ENCODE data around the gene VPS8.
A peak's percentile ranks its signal among the peaks of the same experiment; 100 is the strongest.

The VPS8 gene

GRCh38 chr3:184874709-184875644 lies 63.0 kb downstream of the VPS8 start:
- peak; percentile 84 for ATAC-seq
- TF ChIP-seq ZFP30 (CRISPR knock-in tag; IDR thresholded peaks at IDR 0.05) (no peak), PPARA (CRISPR knock-in tag; IDR thresholded peaks at IDR 0.05; ENCODE audit: borderline replicate concordance) (no peak), ESRRG (CRISPR knock-in tag; IDR thresholded peaks at IDR 0.05) (no peak), RARB (CRISPR knock-in tag; IDR thresholded peaks at IDR 0.05) (no peak), ISL1 (CRISPR knock-in tag; IDR thresholded peaks at IDR 0.05) (peak; percentile 61; the same call in 1 of the 2 replicates), TOX (CRISPR knock-in tag; IDR thresholded peaks at IDR 0.05; ENCODE audit: borderline replicate concordance) (no peak), CSRNP3 (CRISPR knock-in tag; IDR thresholded peaks at IDR 0.05) (no peak), CREB5 (CRISPR knock-in tag; IDR thresholded peaks at IDR 0.05; ENCODE audit: low read depth) (no peak)

GRCh38 chr3:184880276-184881019 lies 68.5 kb downstream of the VPS8 start:
- ATAC-seq, result no peak
- TF ChIP-seq ZC3H10 (CRISPR knock-in tag; IDR thresholded peaks at IDR 0.05), result no peak
- TF ChIP-seq ISL1 (CRISPR knock-in tag; IDR thresholded peaks at IDR 0.05), result no peak
- no peak for TF ChIP-seq ZNF8 (CRISPR knock-in tag; IDR thresholded peaks at IDR 0.05)
- TF ChIP-seq GLIS3 (CRISPR knock-in tag; IDR thresholded peaks at IDR 0.05), result no peak
- no peak for TF ChIP-seq PPARA (CRISPR knock-in tag; IDR thresholded peaks at IDR 0.05; ENCODE audit: borderline replicate concordance)
- no peak for TF ChIP-seq ARNTL (CRISPR knock-in tag; IDR thresholded peaks at IDR 0.05; ENCODE audit: borderline replicate concordance, low read depth)
- no peak for TF ChIP-seq ZFP3 (CRISPR knock-in tag; IDR thresholded peaks at IDR 0.05)
- no peak for TF ChIP-seq TOX (CRISPR knock-in tag; IDR thresholded peaks at IDR 0.05; ENCODE audit: borderline replicate concordance)
- no peak for TF ChIP-seq ZNF70 (CRISPR knock-in tag; IDR thresholded peaks at IDR 0.05)
- TF ChIP-seq CSDC2 (CRISPR knock-in tag; IDR thresholded peaks at IDR 0.05), result no peak
- no peak for TF ChIP-seq SNAI2 (CRISPR knock-in tag; IDR thresholded peaks at IDR 0.05)
- TF ChIP-seq OSR1 (CRISPR knock-in tag; IDR thresholded peaks at IDR 0.05), result no peak
- no peak for TF ChIP-seq POU6F1 (CRISPR knock-in tag; IDR thresholded peaks at IDR 0.05; ENCODE audit: borderline replicate concordance, low read depth)
- TF ChIP-seq TSHZ2 (CRISPR knock-in tag; IDR thresholded peaks at IDR 0.05), result no peak
- TF ChIP-seq PATZ1 (CRISPR knock-in tag; IDR thresholded peaks at IDR 0.05; ENCODE audit: borderline replicate concordance), result no peak
